ENCODE results near the gene GCH1. TPM values are rescaled to one million over a fixed set of nuclear protein-coding genes. Genes with fewer than 3 reads are reported as not detected.

Gene GCH1
- total RNA-seq, 1 donor from 2014 or later: 3.6 TPM

DNA sequence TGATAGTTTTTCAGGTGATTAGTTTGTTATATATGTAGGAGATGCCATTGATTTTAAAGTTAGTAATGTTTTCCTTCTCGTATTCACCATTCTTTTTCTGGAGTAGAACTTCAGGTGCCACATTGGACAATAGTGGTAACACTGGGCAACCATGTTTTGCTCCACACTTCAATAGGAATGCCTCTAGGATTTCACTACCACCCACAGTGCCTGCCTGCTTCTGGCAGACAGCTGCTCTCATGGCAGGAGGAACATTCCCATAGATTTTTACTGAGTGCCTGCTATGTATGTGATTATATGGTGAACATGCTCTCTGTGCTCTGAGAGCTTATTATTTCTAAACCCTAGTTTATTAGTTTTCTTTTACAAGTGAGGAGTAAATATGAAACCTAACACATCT lies 53.7 kb downstream of the GCH1 start:
- H4K20me1 ChIP-seq (ENCODE audit: insufficient read depth, low read length): no peaks in the 10 kb centered on the region
- Mint-ChIP-seq H3K4me3 (ENCODE audit: unreplicated experiment) (no peak overlapping the region), H3K27me3 (ENCODE audit: low read depth, unreplicated experiment) (peaks cover 3% of the 10 kb centered on the region), H3K36me3 (ENCODE audit: low read depth, unreplicated experiment) (peaks cover 1% of the 10 kb centered on the region), H3K4me1 (ENCODE audit: low read depth, unreplicated experiment) (peaks cover 3% of the 10 kb centered on the region), H3K27ac (ENCODE audit: unreplicated experiment) (no peak overlapping the region), H3K9me3 (ENCODE audit: unreplicated experiment) (no peaks in the 10 kb centered on the region)
- FAIRE-seq: no peak
- H3K4me2 ChIP-seq (ENCODE audit: low read length): no peak overlapping the region
- no peaks in the 10 kb centered on the region for H3K36me3 ChIP-seq (ENCODE audit: insufficient read depth, low read length)
- no peaks in the 10 kb centered on the region for H3K9me3 ChIP-seq (ENCODE audit: insufficient read depth, low read depth, low read length)
- H3K4me3 ChIP-seq (ENCODE audit: insufficient read depth, low read depth, low read length): no peak overlapping the region
- no peak overlapping the region for H3K9ac ChIP-seq (ENCODE audit: low read length)
- no peaks in the 10 kb centered on the region for H3K4me1 ChIP-seq (ENCODE audit: insufficient read depth, low read length)
- H2AFZ ChIP-seq (ENCODE audit: low read depth, low read length): no peak overlapping the region
- no peaks in the 10 kb centered on the region for H3K27me3 ChIP-seq (ENCODE audit: insufficient read depth, low read length)
- H3K27ac ChIP-seq (ENCODE audit: low read depth, low read length): no peak overlapping the region
- DNase-seq (ENCODE audit: low read depth): no peak
- no peaks in the 10 kb centered on the region for H3K79me2 ChIP-seq (ENCODE audit: insufficient read depth, low read length)
- TF ChIP-seq, protein P1, sequence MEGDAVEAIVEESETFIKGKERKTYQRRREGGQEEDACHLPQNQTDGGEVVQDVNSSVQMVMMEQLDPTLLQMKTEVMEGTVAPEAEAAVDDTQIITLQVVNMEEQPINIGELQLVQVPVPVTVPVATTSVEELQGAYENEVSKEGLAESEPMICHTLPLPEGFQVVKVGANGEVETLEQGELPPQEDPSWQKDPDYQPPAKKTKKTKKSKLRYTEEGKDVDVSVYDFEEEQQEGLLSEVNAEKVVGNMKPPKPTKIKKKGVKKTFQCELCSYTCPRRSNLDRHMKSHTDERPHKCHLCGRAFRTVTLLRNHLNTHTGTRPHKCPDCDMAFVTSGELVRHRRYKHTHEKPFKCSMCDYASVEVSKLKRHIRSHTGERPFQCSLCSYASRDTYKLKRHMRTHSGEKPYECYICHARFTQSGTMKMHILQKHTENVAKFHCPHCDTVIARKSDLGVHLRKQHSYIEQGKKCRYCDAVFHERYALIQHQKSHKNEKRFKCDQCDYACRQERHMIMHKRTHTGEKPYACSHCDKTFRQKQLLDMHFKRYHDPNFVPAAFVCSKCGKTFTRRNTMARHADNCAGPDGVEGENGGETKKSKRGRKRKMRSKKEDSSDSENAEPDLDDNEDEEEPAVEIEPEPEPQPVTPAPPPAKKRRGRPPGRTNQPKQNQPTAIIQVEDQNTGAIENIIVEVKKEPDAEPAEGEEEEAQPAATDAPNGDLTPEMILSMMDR (IDR thresholded peaks at IDR 0.05; ENCODE audit: insufficient read depth, low read depth, low read length): no peak
- TF ChIP-seq EZH2 (IDR thresholded peaks at IDR 0.05; ENCODE audit: insufficient read depth, low read length): no peak

DNA sequence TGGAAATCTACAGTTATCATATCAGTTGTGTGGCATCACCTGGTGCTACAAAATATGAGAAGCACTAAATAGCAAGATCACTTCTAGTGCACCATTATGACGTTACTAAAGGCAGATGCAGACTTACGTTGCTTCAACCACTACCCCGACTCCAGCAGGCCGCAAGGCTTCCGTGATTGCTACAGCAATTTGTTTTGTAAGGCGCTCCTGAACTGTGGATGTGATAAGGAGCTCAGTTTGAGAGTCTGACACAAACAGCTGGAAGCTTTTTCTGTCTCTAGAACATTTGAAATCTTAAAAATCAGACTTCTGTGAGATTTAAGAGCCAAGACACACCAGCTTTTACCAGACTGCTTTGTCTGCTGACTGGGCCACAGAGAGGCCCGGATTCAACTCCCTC lies 57.0 kb downstream of the GCH1 start:
- no peak overlapping the region for H3K27ac Mint-ChIP-seq (ENCODE audit: unreplicated experiment)
- no peak overlapping the region for H3K27ac ChIP-seq (ENCODE audit: low read depth, low read length)

DNA sequence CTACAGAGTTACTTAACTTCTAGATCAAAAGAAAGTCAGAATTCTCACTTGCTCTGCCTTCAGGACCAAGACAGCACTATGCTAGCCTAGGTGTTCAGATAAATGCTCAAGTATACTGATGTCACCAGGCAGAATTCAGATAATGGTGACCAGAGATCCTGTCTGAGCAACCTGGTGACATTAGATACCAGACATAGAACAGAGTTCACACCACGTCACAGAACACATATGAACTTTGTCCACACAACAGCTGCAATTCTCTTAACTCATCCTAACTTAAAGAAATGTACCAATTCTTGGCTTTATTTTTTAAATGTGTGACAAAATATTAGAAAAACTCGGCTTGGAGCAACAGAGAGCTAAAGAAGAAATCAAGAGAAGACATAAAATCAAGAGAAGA lies 58.1 kb downstream of the GCH1 start:
- H3K9me3 ChIP-seq (ENCODE audit: insufficient read depth, low read depth, low read length): no peaks in the 10 kb centered on the region
- no peak overlapping the region for H2AFZ ChIP-seq (ENCODE audit: low read depth, low read length)
- FAIRE-seq (no peak), DNase-seq (ENCODE audit: low read depth) (no peak)
- H3K9ac ChIP-seq (ENCODE audit: low read length): no peak overlapping the region
- no peaks in the 10 kb centered on the region for H3K27me3 ChIP-seq (ENCODE audit: insufficient read depth, low read length)
- H3K4me3 ChIP-seq (ENCODE audit: insufficient read depth, low read depth, low read length): no peak overlapping the region
- H3K79me2 ChIP-seq (ENCODE audit: insufficient read depth, low read length): no peaks in the 10 kb centered on the region
- H3K4me3 Mint-ChIP-seq (ENCODE audit: unreplicated experiment): no peak overlapping the region
- H3K36me3 ChIP-seq (ENCODE audit: insufficient read depth, low read length): no peaks in the 10 kb centered on the region
- peaks cover 4% of the 10 kb centered on the region for H3K9me3 Mint-ChIP-seq (ENCODE audit: unreplicated experiment)
- TF ChIP-seq EZH2 (IDR thresholded peaks at IDR 0.05; ENCODE audit: insufficient read depth, low read length): no peak
- TF ChIP-seq, protein P1 (IDR thresholded peaks at IDR 0.05; ENCODE audit: insufficient read depth, low read depth, low read length): no peak
- H3K27ac ChIP-seq (ENCODE audit: low read depth, low read length): no peak overlapping the region
- H3K4me2 ChIP-seq (ENCODE audit: low read length): no peak overlapping the region
- no peaks in the 10 kb centered on the region for H3K27me3 Mint-ChIP-seq (ENCODE audit: low read depth, unreplicated experiment)
- H4K20me1 ChIP-seq (ENCODE audit: insufficient read depth, low read length): no peaks in the 10 kb centered on the region
- peaks cover 3% of the 10 kb centered on the region for H3K4me1 Mint-ChIP-seq (ENCODE audit: low read depth, unreplicated experiment)
- no peak overlapping the region for H3K27ac Mint-ChIP-seq (ENCODE audit: unreplicated experiment)
- H3K36me3 Mint-ChIP-seq (ENCODE audit: low read depth, unreplicated experiment): no peaks in the 10 kb centered on the region
- H3K4me1 ChIP-seq (ENCODE audit: insufficient read depth, low read length): no peaks in the 10 kb centered on the region

More for the DNA sequence above, 57.0 kb downstream of the GCH1 start:
- Histone ChIP-seq H3K9ac (ENCODE audit: low read length) (no peak overlapping the region), H2AFZ (ENCODE audit: low read depth, low read length) (no peak overlapping the region), H3K4me2 (ENCODE audit: low read length) (no peak overlapping the region), H3K79me2 (ENCODE audit: insufficient read depth, low read length) (no peaks in the 10 kb centered on the region), H4K20me1 (ENCODE audit: insufficient read depth, low read length) (no peaks in the 10 kb centered on the region), H3K4me1 (ENCODE audit: insufficient read depth, low read length) (no peaks in the 10 kb centered on the region), H3K9me3 (ENCODE audit: insufficient read depth, low read depth, low read length) (no peaks in the 10 kb centered on the region), H3K27me3 (ENCODE audit: insufficient read depth, low read length) (no peaks in the 10 kb centered on the region), H3K36me3 (ENCODE audit: insufficient read depth, low read length) (no peaks in the 10 kb centered on the region), H3K4me3 (ENCODE audit: insufficient read depth, low read depth, low read length) (no peak overlapping the region)
- H3K4me3 Mint-ChIP-seq (ENCODE audit: unreplicated experiment): no peak overlapping the region
- no peaks in the 10 kb centered on the region for H3K27me3 Mint-ChIP-seq (ENCODE audit: low read depth, unreplicated experiment)
- no peak for FAIRE-seq
- peaks cover 2% of the 10 kb centered on the region for H3K9me3 Mint-ChIP-seq (ENCODE audit: unreplicated experiment)
- peaks cover 3% of the 10 kb centered on the region for H3K4me1 Mint-ChIP-seq (ENCODE audit: low read depth, unreplicated experiment)
- no peaks in the 10 kb centered on the region for H3K36me3 Mint-ChIP-seq (ENCODE audit: low read depth, unreplicated experiment)
- DNase-seq (ENCODE audit: low read depth): no peak
- TF ChIP-seq, protein P1 (IDR thresholded peaks at IDR 0.05; ENCODE audit: insufficient read depth, low read depth, low read length): no peak
- no peak for TF ChIP-seq EZH2 (IDR thresholded peaks at IDR 0.05; ENCODE audit: insufficient read depth, low read length)
